Dendritic cell treated with granulocyte-macrophage colony-stimulating factor and Interleukin-4, amounts not matched to agents 40 ng/mL and 50 ng/mL, for 4 days (primary cell): ENCODE data around the gene RELL2.

Experiments used
- H3K27ac Mint-ChIP-seq: one replicate; pipeline ENCODE4 v1.8.0; 2022; ENCODE audit warnings: mild to moderate bottlenecking, mixed read lengths
- H3K27me3 Mint-ChIP-seq: one replicate; pipeline ENCODE4 v1.8.0; 2022; ENCODE audit warnings: mild to moderate bottlenecking, mixed read lengths
- H3K36me3 Mint-ChIP-seq: one replicate; pipeline ENCODE4 v1.8.0; 2022; ENCODE audit warnings: low read depth, mixed read lengths
- H3K4me1 Mint-ChIP-seq: one replicate; pipeline ENCODE4 v1.8.0; 2022; ENCODE audit warnings: low read depth, mixed read lengths
- H3K4me3 Mint-ChIP-seq: one replicate; pipeline ENCODE4 v1.8.0; 2022; ENCODE audit warnings: mild to moderate bottlenecking, moderate library complexity, mixed read lengths
- H3K9me3 Mint-ChIP-seq: one replicate; pipeline ENCODE4 v1.8.0; 2022; ENCODE audit warnings: mixed read lengths
- intact Hi-C: fragments of 100-400 bp; cut with micrococcal nuclease; formaldehyde crosslinking; loops from one replicate; pipeline ENCODE4 v1.15.0; 2022

The RELL2 gene

GRCh38 chr5:141647851-141648250, 11.1 kb downstream of the RELL2 start:
- no peak overlapping the region for H3K4me3 Mint-ChIP-seq
- peaks cover 7% of the 10 kb centered on the region for H3K27me3 Mint-ChIP-seq
- intact Hi-C loops: no loop called here
- H3K36me3 Mint-ChIP-seq: peaks cover 63% of the 10 kb centered on the region
- H3K4me1 Mint-ChIP-seq: peaks cover 40% of the 10 kb centered on the region
- no peak overlapping the region for H3K27ac Mint-ChIP-seq
- no peaks in the 10 kb centered on the region for H3K9me3 Mint-ChIP-seq

- H3K4me1 Mint-ChIP-seq: peaks cover 36% of the 10 kb centered on the region
- H3K27ac Mint-ChIP-seq: no peak overlapping the region
- intact Hi-C loops: no loop called here
- peaks cover 56% of the 10 kb centered on the region for H3K36me3 Mint-ChIP-seq
- peaks cover 7% of the 10 kb centered on the region for H3K27me3 Mint-ChIP-seq
- H3K4me3 Mint-ChIP-seq: no peak overlapping the region
- no peaks in the 10 kb centered on the region for H3K9me3 Mint-ChIP-seq
These were observed 12.4 kb downstream of the RELL2 start for GRCh38 chr5:141649056-141649688.

GRCh38 chr5:141649972-141650371, 13.2 kb downstream of the RELL2 start:
- Mint-ChIP-seq H3K27me3 (peaks cover 7% of the 10 kb centered on the region), H3K9me3 (no peaks in the 10 kb centered on the region), H3K27ac (no peak overlapping the region), H3K4me3 (no peak overlapping the region), H3K36me3 (peaks cover 49% of the 10 kb centered on the region), H3K4me1 (peaks cover 36% of the 10 kb centered on the region)
- intact Hi-C loops: no loop called here

GRCh38 chr5:141650851-141651727, 14.3 kb downstream of the RELL2 start, which contains the start of gene FCHSD1:
Gene FCHSD1, minus strand, starts transcription at chr5:141651418. Its CDS starts 50 bp downstream, at chr5:141651368.
- Mint-ChIP-seq H3K9me3 (no peaks in the 10 kb centered on the region), H3K4me1 (peaks cover 36% of the 10 kb centered on the region), H3K4me3 (peak within 1 kb of the TSS; percentile 99), H3K36me3 (peaks cover 51% of the 10 kb centered on the region), H3K27ac (peak within 1 kb of the TSS; percentile 84), H3K27me3 (peaks cover 7% of the 10 kb centered on the region)
- intact Hi-C loops: loop anchor here (1.0 kb wide), 1 partner anchor 17 kb away; no protein-coding TSS in a partner anchor

GRCh38 chr5:141651728-141652105, 14.9 kb downstream of the RELL2 start:
- Mint-ChIP-seq H3K4me3 (peak overlapping the region; percentile 99), H3K9me3 (no peaks in the 10 kb centered on the region), H3K36me3 (peaks cover 49% of the 10 kb centered on the region), H3K4me1 (peaks cover 36% of the 10 kb centered on the region), H3K27me3 (peaks cover 7% of the 10 kb centered on the region), H3K27ac (peak overlapping the region; percentile 84)
- intact Hi-C loops: loop anchor here (1.0 kb wide), 1 partner anchor 17 kb away; no protein-coding TSS in a partner anchor

GRCh38 chr5:141654298-141654697, 17.5 kb downstream of the RELL2 start:
- peaks cover 44% of the 10 kb centered on the region for H3K36me3 Mint-ChIP-seq
- no peak overlapping the region for H3K27ac Mint-ChIP-seq
- H3K9me3 Mint-ChIP-seq: no peaks in the 10 kb centered on the region
- H3K27me3 Mint-ChIP-seq: peaks cover 7% of the 10 kb centered on the region
- intact Hi-C loops: no loop called here
- no peak overlapping the region for H3K4me3 Mint-ChIP-seq
- H3K4me1 Mint-ChIP-seq: peaks cover 31% of the 10 kb centered on the region

GRCh38 chr5:141655020-141655419, 18.2 kb downstream of the RELL2 start:
- intact Hi-C loops: no loop called here
- peaks cover 23% of the 10 kb centered on the region for H3K4me1 Mint-ChIP-seq
- no peak overlapping the region for H3K4me3 Mint-ChIP-seq
- peaks cover 38% of the 10 kb centered on the region for H3K36me3 Mint-ChIP-seq
- no peaks in the 10 kb centered on the region for H3K9me3 Mint-ChIP-seq
- H3K27me3 Mint-ChIP-seq: peaks cover 7% of the 10 kb centered on the region
- H3K27ac Mint-ChIP-seq: no peak overlapping the region

GRCh38 chr5:141656396-141656795, 19.6 kb downstream of the RELL2 start:
- H3K4me3 Mint-ChIP-seq: no peak overlapping the region
- intact Hi-C loops: no loop called here
- no peaks in the 10 kb centered on the region for H3K9me3 Mint-ChIP-seq
- peaks cover 7% of the 10 kb centered on the region for H3K27me3 Mint-ChIP-seq
- H3K4me1 Mint-ChIP-seq: peaks cover 10% of the 10 kb centered on the region
- peaks cover 31% of the 10 kb centered on the region for H3K36me3 Mint-ChIP-seq
- no peak overlapping the region for H3K27ac Mint-ChIP-seq

- Mint-ChIP-seq H3K4me3 (no peak overlapping the region), H3K4me1 (peaks cover 4% of the 10 kb centered on the region), H3K9me3 (no peaks in the 10 kb centered on the region), H3K27ac (no peak overlapping the region), H3K36me3 (peaks cover 31% of the 10 kb centered on the region), H3K27me3 (peaks cover 3% of the 10 kb centered on the region)
- intact Hi-C loops: no loop called here
These were observed 20.6 kb downstream of the RELL2 start for GRCh38 chr5:141657404-141657803.

GRCh38 chr5:141657937-141658545, 21.2 kb downstream of the RELL2 start:
- H3K9me3 Mint-ChIP-seq: no peaks in the 10 kb centered on the region
- H3K27me3 Mint-ChIP-seq: no peaks in the 10 kb centered on the region
- intact Hi-C loops: no loop called here
- peaks cover 31% of the 10 kb centered on the region for H3K36me3 Mint-ChIP-seq
- no peak overlapping the region for H3K4me3 Mint-ChIP-seq
- H3K27ac Mint-ChIP-seq: no peak overlapping the region
- no peaks in the 10 kb centered on the region for H3K4me1 Mint-ChIP-seq

- Mint-ChIP-seq H3K9me3 (no peaks in the 10 kb centered on the region), H3K27ac (no peak overlapping the region), H3K4me3 (no peak overlapping the region), H3K36me3 (peaks cover 21% of the 10 kb centered on the region), H3K4me1 (peaks cover 5% of the 10 kb centered on the region), H3K27me3 (no peaks in the 10 kb centered on the region)
- intact Hi-C loops: no loop called here
These were observed 25.2 kb downstream of the RELL2 start for GRCh38 chr5:141662028-141662427.

GRCh38 chr5:141663506-141663905, 26.7 kb downstream of the RELL2 start:
- peaks cover 5% of the 10 kb centered on the region for H3K4me1 Mint-ChIP-seq
- peaks cover 10% of the 10 kb centered on the region for H3K36me3 Mint-ChIP-seq
- no peaks in the 10 kb centered on the region for H3K9me3 Mint-ChIP-seq
- intact Hi-C loops: no loop called here
- H3K27ac Mint-ChIP-seq: no peak overlapping the region
- no peaks in the 10 kb centered on the region for H3K27me3 Mint-ChIP-seq
- H3K4me3 Mint-ChIP-seq: no peak overlapping the region

GRCh38 chr5:141664733-141665461, 28.1 kb downstream of the RELL2 start:
- Mint-ChIP-seq H3K36me3 (peaks cover 19% of the 10 kb centered on the region), H3K9me3 (no peaks in the 10 kb centered on the region), H3K27ac (no peak overlapping the region), H3K4me3 (no peak overlapping the region), H3K4me1 (peaks cover 11% of the 10 kb centered on the region), H3K27me3 (no peaks in the 10 kb centered on the region)
- intact Hi-C loops: no loop called here
